Fibroblast of peridontal ligament (primary cell): ENCODE data around the gene OR10A7.
"Not testable (repeated sequence)": the region's sequence is repeated elsewhere in the genome, so short reads cannot be mapped to it uniquely, and the experiment has no call there.

ENCODE experiments used
- DNase-seq: peaks from one replicate; pipeline ENCODE4 v3.0.0-alpha.2; 2010; ENCODE audit errors: extremely low read depth

OR10A7 gene, protein sequence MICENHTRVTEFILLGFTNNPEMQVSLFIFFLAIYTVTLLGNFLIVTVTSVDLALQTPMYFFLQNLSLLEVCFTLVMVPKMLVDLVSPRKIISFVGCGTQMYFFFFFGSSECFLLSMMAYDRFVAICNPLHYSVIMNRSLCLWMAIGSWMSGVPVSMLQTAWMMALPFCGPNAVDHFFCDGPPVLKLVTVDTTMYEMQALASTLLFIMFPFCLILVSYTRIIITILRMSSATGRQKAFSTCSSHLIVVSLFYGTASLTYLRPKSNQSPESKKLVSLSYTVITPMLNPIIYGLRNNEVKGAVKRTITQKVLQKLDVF

DNA sequence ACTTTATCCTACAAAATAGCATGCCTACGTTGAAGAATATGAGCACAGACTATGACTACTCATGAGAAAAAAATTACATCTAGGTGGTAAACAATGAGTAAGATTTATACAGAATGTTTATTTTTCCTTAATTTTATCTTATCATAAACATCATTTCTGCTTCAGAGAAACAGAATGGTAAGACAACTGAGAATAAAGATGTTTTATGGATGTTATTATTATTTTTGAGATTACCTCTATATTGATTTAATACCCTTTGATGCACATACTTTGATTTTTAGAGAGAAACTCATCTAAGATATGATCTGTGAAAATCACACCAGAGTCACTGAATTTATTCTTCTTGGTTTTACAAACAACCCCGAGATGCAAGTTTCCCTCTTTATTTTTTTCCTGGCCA is at the start of gene OR10A7:
Gene OR10A7, plus strand, starts transcription at position 301 of the 400 bp plus-strand sequence. Its CDS starts 0 bp downstream, at position 301.
- DNase-seq = no peak

DNA sequence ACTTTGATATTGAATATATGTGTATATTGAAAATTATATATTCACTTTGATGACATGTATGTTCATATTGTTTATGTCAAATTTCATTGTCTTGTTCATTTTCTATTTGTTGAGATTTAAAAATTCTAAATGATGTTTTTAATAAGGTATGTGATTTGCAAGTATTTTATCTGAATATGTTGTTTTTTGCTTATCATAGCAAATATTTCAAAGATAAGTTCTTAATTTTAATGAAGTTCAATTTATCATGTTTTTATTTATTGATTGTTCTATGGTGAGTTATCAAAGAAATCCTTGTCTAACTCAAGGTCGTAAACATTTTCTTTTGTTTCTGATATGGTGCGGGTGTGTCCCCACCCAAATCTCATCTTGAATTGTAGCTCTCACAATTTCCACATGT is 49.4 kb upstream of the OR10A7 start:
- no peak for DNase-seq

DNA sequence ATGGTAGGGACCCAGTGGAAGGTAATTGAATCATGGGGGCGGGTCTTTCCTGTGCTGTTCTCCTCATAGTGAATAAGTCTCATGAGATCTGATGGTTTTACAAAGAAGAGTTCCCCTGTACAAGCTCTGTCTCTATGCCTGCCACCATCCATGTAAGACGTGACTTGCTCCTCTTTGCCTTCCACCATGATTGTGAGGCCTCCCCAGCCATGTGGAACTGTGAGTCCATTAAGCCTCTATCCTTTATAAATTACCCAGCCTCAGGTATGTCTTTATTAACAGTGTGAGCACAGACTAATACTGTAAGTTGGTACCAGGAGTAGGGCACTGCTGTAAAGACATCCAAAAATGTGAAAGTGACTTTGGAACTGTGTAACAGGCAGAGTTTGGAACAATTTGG is 49.0 kb upstream of the OR10A7 start:
- not testable (repeated sequence) for DNase-seq

DNA sequence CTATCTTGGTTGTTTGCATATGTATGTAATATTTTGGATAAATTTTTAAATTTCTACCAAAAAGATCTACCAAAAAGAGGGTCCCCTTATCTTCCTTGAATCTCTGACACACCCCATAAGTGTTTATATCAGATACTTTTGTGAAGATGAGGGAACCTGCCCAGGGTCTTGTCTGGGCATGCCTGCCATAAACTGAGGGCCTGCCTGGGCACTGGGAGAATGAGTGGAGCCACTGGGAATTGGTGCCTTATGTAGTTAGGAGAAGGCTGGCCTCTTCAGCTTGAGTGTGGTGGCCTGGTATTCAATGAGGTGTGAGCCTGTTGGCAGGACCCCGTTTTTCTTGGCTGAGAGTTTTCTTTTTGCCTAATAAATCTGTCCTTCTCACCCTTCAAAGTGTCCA is 48.1 kb upstream of the OR10A7 start:
- DNase-seq = no peak

DNA sequence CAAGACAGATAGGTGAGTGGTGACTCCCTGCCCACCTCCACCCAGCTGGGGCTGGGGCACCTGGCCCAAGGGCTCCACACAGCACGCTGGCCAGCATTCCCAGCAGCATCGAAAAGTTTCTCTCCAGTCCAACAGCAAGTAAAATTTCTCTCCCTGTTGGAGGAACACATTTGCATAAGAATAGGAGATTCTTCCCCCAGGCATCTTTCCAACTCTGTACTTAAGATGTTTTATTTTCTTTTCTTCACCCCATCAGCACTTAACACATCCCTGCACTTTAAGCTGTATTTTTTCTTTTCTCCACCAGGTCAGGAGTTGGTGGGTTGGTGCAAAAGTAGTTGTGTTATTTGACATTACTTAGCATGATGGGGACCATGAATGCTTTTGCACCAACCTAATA is 47.4 kb upstream of the OR10A7 start:
- no peak for DNase-seq

DNA sequence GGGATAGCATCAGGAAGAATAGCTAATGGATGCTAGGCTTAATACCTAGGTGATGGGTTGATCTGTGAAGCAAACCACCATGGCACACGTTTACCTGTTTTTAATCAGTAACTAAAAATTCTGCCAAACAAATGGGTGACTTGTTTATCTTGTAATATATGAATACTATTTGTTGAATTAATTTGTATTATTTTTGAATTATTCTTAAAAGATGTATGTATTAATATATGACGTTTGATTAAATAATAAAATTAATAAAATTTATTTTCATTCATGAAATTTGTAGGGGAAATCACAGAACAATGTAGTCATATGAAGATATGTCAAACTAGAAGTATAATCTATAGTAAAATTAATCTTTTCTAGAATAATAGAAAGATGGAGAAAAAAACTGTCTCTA is 32.3 kb upstream of the OR10A7 start:
- no peak for DNase-seq

DNA sequence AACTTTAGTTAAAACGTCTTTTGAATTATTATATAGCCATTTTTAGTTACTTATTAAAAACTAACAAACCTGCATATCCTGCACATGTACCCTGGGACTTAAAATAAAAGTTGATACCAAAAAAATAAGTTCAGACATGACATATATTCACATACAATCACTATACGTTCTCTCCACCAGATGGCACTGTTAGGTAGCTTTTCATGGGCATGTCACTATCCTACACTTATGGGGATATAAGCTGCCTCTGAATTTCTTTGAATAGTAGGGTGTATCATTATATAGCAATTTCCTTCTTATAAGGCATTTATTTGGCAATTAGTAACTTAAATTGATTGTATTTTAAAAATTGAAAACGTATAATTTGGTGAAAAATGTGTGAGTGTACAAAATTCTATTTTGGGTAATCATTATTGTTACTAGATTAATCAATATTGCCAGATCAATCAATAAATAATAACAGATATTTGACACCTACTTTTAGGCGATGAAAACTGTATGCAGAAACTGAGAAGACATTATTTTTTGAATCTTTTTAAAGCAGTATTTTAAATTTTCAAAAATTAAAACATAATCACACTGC is 31.8 kb upstream of the OR10A7 start:
- DNase-seq = peak; percentile 87

DNA sequence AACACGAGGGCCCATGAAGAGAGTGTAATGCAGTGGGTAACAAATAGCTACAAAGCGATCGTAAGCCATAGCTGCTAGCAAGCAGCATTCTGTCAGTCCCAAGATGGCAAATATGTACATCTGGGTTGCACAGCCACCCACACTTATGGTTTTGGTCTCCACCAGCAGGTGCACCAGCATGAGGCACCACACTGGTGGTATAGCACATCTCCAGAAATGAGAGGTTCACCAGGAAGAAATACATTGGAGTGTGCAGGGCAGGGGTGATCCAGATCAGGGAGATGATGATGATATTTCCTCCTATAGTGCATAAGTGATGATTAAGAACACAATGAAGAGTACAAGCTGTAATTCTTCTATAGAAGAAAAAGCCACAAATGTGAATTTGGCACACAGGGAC is 26.4 kb upstream of the OR10A7 start:
- no peak for DNase-seq

DNA sequence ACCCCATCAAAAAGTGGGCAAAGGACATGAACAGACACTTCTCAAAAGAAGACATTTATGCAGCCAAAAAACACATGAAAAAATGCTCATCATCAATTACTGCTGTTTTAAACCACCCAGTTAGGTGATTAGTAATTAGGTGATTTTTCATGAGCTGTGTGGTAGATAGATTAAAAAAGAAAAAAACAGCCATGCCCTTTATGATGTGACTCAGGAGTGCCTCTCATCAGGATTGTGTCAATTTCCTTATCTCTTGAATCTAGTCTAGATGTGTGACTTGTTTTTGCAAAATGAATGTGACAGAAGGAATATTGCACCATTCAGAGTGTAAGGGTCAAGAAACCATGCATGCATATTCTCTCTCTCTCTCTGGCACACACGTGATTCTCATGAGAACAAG is 5.7 kb downstream of the OR10A7 start:
- DNase-seq = no peak

DNA sequence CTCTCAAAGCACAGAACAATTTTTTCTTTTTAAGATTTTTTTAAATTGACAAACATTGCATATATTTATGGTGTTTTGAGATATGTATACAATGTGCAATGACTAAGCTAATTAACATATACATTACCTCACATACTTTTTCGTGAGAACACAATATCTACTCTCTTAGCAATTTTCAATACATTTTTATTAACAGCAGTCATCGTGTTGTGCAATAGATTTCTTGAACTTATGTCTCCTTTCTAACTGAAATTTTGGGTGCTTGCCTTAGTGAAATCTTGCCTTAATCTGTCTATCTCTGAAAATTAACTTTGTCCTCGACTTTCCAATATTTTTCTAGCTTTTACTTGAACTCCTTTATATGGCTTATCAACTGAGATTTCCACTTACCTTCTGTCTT is 6.8 kb downstream of the OR10A7 start:
- DNase-seq = no peak

DNA sequence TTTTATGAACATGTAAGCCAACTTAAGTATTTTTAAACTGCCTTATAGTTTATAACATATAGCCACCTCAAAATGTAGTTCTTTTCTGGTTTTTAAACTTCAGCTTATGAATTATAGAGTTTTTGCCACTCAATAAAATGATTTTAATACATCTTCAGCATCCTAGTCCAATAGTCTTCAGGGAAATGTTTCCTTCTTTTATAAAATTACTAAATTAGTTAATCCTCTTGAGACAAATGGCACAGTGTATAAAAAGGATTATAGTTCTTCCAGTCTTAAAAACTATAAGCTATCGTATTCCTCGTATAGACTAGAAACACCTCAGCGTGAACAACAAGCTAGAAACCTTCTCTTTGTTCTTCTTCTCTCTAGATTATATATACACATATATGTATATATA is 23.5 kb downstream of the OR10A7 start, which contains the start of gene OR6C74:
Gene OR6C74, plus strand, starts transcription at position 301 of the 400 bp plus-strand sequence. CDS start 2,679 bp downstream, outside the sequence.
- DNase-seq = no peak

DNA sequence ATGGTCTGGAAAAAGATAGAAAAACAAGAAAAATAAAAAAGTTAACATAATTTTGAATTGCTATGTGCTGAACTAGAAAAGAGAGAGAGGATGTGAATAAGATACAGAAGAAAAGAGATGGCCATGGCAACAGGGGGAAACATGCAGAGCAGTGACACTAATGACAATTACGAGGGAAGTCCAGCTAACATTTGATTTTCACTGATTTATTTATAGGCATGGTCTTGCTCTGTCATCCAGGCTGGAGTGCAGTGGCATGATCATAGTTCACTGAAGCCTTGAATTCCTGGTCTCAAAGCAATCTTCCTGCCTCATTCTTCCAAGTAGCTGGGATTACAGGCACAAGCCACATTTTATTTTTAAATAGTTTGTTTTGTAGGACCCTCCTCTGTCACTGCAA is 25.3 kb downstream of the OR10A7 start:
- DNase-seq = no peak

DNA sequence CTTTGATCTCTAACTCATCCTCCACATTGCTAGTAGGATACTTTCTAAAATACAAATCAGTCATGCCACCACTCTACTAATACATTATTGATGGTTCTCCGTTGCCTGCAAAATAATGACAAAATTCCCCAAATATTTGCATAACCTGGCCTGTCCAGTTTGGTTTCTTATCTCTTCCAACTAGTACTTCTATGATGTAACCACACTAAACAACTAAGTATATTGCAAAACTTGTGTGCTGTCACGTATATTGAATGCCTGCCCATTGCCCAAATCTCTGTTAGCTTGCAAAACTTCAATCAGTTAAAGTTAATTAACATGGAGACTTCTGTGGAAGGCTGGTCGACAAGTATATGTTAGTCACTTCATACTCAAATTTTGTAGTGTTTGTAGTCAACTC is 30.1 kb downstream of the OR10A7 start:
- no peak for DNase-seq

DNA sequence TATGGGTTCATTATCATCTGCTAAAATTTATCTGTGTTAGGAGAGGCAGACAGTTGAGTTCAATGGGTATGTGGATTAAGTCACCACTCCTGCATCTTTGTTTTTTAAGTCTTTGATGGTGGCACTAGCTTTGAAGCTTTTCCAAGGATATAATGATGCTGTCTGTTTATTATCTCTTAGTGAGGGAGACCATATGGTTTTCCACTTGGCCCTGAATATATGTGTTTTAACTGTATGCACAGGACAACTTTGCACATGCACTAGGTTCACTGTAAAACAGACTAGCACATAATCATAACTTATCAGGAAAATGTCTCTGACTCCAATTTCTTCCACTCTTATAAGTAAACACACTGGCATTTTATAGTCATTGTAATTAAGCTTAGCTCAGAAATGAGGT is 32.5 kb downstream of the OR10A7 start:
- no peak for DNase-seq

DNA sequence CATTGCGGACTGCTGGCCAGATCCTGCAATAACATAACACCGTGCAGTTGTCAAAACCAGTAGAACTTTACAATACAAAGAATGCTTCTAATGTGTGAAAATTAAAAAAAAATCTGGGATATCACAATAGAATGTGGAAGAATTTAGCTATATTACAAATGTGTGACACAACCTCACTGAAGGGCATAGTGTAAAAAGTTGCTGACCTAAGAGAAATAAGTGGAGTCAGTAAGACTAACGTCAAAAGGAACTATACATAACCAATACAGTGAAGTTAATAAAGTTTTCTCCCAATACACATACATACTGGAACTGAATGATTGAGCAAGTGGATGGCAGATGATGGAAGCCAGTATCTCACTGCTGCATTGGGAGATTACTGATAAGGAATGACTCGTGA is 36.0 kb downstream of the OR10A7 start:
- DNase-seq = no peak

DNA sequence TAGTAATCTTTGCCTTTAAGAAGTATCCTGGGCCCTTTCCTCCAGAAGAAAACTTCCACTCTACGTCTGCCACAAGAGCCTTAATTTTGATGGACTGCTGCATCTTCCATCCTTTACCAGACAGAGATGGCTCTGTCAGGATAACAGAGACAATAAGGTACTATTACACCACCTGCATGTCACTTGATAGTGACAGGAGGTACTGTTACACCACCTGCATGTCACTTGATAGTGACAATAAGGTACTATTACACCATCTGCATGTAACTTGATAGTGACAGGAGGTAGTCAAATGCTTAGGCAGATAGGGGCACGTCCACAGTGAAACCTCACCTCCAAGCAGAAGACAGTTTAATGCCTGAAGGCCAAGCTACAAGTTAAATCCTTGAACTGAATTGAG is 37.5 kb downstream of the OR10A7 start:
- DNase-seq = no peak
